ENCODE data around the gene PPP2R2B. TPM values are rescaled to one million over a fixed set of nuclear protein-coding genes. Genes with fewer than 3 reads are reported as not detected.

Gene PPP2R2B
- total and polyA plus RNA-seq, 2 of the 4 experiments (the other 2 are of a cell fraction), result not detected

DNA sequence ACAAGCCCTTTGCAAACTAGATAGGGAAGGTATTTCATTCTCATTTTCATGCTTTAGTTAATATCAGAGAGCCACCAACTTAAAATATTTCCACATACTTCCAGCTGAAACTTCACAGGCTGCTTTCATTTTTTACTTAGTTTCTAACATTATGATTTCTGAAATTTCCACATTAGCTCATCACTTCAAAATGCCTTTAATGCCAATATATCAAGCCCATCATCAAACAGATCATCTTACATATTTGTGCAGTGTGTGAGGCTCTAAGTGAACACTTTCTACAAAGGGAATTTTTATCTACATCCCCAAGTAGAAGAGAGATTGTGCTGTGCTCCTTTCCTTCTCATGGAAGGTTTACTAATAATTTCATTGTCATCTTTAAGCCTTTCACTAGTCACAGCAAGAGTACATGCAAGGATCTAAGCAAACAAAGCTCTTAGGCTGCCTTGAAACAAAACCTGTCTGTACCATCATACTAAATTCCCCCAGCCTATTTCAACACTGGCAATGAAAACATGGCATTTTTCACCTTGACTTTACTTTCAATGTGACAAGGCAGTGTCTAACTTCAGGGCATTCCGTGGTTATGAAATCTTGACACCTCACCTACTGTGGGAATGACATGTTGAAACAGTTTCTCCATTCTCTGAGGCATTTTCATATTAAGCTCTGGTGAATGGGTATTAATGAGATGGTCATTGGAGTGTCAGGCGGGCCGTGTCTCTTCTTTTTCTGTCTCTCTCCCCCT lies 45.4 kb downstream of the PPP2R2B start:
- Histone ChIP-seq H4K5ac (ENCODE audit: low read depth, low read length) (no peak overlapping the region), H3K4me2 (ENCODE audit: low read depth, low read length) (no peak overlapping the region), H3K79me1 (ENCODE audit: low read depth in 1 of 2, low read length in 2 of 2) (no peaks in the 10 kb centered on the region), H3K4me3 (ENCODE audit: insufficient read depth, low read depth, low read length) (no peak overlapping the region), H2BK20ac (ENCODE audit: low read depth, low read length) (no peak overlapping the region), H3K23ac (ENCODE audit: low read depth, low read length) (no peak overlapping the region), H4K8ac (ENCODE audit: low read depth in 2 of 2, low read length in 2 of 2) (no peak overlapping the region), H3K14ac (replicated peaks; ENCODE audit: low read depth, low read length) (no peak overlapping the region), H3K9me3 (ENCODE audit: control insufficient read depth, insufficient read depth, low read length) (no peaks in the 10 kb centered on the region), H3K18ac (ENCODE audit: low read depth, low read length) (no peak overlapping the region), H2AFZ (replicated peaks; ENCODE audit: low read length, poor library complexity) (no peak overlapping the region), H2BK15ac (ENCODE audit: low read depth, low read length) (no peak overlapping the region), H4K91ac (ENCODE audit: insufficient read depth, low read depth, low read length) (no peak overlapping the region), H3K27me3 (ENCODE audit: control insufficient read depth, insufficient read depth, low read length) (no peaks in the 10 kb centered on the region), H4K20me1 (ENCODE audit: insufficient read depth, low read length) (no peaks in the 10 kb centered on the region), H2BK5ac (ENCODE audit: low read depth, low read length, poor library complexity, severe bottlenecking) (no peak overlapping the region), H3K36me3 (ENCODE audit: control insufficient read depth, insufficient read depth, low read length) (no peaks in the 10 kb centered on the region), H3K9ac (ENCODE audit: low read depth, low read length) (no peak overlapping the region), H3K27ac (ENCODE audit: insufficient read depth, low read length) (no peak overlapping the region), H3K56ac (ENCODE audit: extremely low read depth, insufficient read depth, low read length) (no peak overlapping the region), H2AK9ac (replicated peaks; ENCODE audit: low read depth, low read length, poor library complexity) (no peak overlapping the region), H2BK120ac (ENCODE audit: low read depth, low read length) (no peak overlapping the region), H3K4ac (ENCODE audit: low read depth, low read length) (no peak overlapping the region), H3K9me1 (ENCODE audit: insufficient read depth, low read length) (no peaks in the 10 kb centered on the region), H2AK5ac (ENCODE audit: low read depth, low read length) (no peak overlapping the region), H3K4me1 (ENCODE audit: control insufficient read depth, insufficient read depth, low read length) (no peaks in the 10 kb centered on the region)
- dilution Hi-C loops (cut with HindIII; ENCODE audit: low sequenced_read_pairs, unreplicated experiment), result no loop called here
- TF ChIP-seq NFE2L2 (IDR thresholded peaks at IDR 0.05; ENCODE audit: low read depth, low read length) (no peak), MXI1 (IDR thresholded peaks at IDR 0.05; ENCODE audit: borderline replicate concordance, low read depth, low read length) (no peak)
- TF ChIP-seq, protein P1, sequence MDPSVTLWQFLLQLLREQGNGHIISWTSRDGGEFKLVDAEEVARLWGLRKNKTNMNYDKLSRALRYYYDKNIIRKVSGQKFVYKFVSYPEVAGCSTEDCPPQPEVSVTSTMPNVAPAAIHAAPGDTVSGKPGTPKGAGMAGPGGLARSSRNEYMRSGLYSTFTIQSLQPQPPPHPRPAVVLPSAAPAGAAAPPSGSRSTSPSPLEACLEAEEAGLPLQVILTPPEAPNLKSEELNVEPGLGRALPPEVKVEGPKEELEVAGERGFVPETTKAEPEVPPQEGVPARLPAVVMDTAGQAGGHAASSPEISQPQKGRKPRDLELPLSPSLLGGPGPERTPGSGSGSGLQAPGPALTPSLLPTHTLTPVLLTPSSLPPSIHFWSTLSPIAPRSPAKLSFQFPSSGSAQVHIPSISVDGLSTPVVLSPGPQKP (IDR thresholded peaks at IDR 0.05; ENCODE audit: borderline replicate concordance, low read depth, low read length), result no peak
- ChIA-PET POLR2A (ENCODE audit: unreplicated experiment) (no interaction called here), CTCF (interaction anchor here (0.6 kb wide), 1 partner anchor 101 kb away, joined by 6 read pairs; no protein-coding TSS in a partner anchor)
- in situ Hi-C loops (cut with MboI; ENCODE audit: low sequenced_read_pairs), result no loop called here
- intact Hi-C loops (cut with micrococcal nuclease), result no loop called here
- WGBS, 2 experiments (ENCODE audit: extremely low coverage in 2 of 2, insufficient read length in 1 of 2), result no CpG with 5 or more reads among the region's 3 CpGs
- no TSS peak for BruUV-seq (replicated peaks)
- DNase-seq (no peak), ATAC-seq (ENCODE audit: low read depth) (no peak)
